ENCODE measurements around the gene DAGLA.

DAGLA gene

GRCh38 chr11:61771195-61771894 is 91.2 kb downstream of the DAGLA start:
- H3K9ac ChIP-seq (ENCODE audit: low read depth in 1 of 2, low read length in 2 of 2): no peak overlapping the region
- H3K4me1 ChIP-seq (ENCODE audit: control insufficient read depth in 1 of 2, insufficient read depth in 2 of 2, low read length in 2 of 2): peaks cover 12 to 28% of the 10 kb centered on the region in 2 donors
- peaks cover 0 to 12% of the 10 kb centered on the region in 2 donors for H3K36me3 ChIP-seq (ENCODE audit: control insufficient read depth in 1 of 2, insufficient read depth in 2 of 2, low read length in 2 of 2)
- H3K27ac ChIP-seq (ENCODE audit: low read depth, low read length): no peak overlapping the region
- no peak overlapping the region for H3K4me3 ChIP-seq (ENCODE audit: low read depth in 1 of 2, low read length in 2 of 2)
- no peaks in the 10 kb centered on the region for H3K9me3 ChIP-seq (ENCODE audit: control insufficient read depth in 1 of 2, low read length in 2 of 2)
- H3K27me3 ChIP-seq (ENCODE audit: control insufficient read depth in 1 of 2, insufficient read depth in 2 of 2, low read length in 2 of 2): no peaks in the 10 kb centered on the region

- Histone ChIP-seq H3K27me3 (ENCODE audit: control insufficient read depth in 1 of 2, insufficient read depth in 2 of 2, low read length in 2 of 2) (no peaks in the 10 kb centered on the region), H3K27ac (ENCODE audit: low read depth, low read length) (no peak overlapping the region), H3K4me1 (ENCODE audit: control insufficient read depth in 1 of 2, insufficient read depth in 2 of 2, low read length in 2 of 2) (peaks cover 12 to 25% of the 10 kb centered on the region in 2 donors), H3K36me3 (ENCODE audit: control insufficient read depth in 1 of 2, insufficient read depth in 2 of 2, low read length in 2 of 2) (peaks cover 3 to 8% of the 10 kb centered on the region in 2 donors), H3K4me3 (ENCODE audit: low read depth in 1 of 2, low read length in 2 of 2) (no peak overlapping the region), H3K9me3 (ENCODE audit: control insufficient read depth in 1 of 2, low read length in 2 of 2) (no peaks in the 10 kb centered on the region), H3K9ac (ENCODE audit: low read depth in 1 of 2, low read length in 2 of 2) (no peak overlapping the region)
Measured at GRCh38 chr11:61771985-61772455, 91.8 kb downstream of the DAGLA start.

GRCh38 chr11:61773356-61773755 is 93.2 kb downstream of the DAGLA start:
- H3K36me3 ChIP-seq (ENCODE audit: control insufficient read depth in 1 of 2, insufficient read depth in 2 of 2, low read length in 2 of 2): peaks cover 13 to 18% of the 10 kb centered on the region in 2 donors
- no peaks in the 10 kb centered on the region for H3K9me3 ChIP-seq (ENCODE audit: control insufficient read depth in 1 of 2, low read length in 2 of 2)
- no peak overlapping the region for H3K27ac ChIP-seq (ENCODE audit: low read depth, low read length)
- no peak overlapping the region for H3K4me3 ChIP-seq (ENCODE audit: low read depth in 1 of 2, low read length in 2 of 2)
- H3K9ac ChIP-seq (ENCODE audit: low read depth in 1 of 2, low read length in 2 of 2): no peak overlapping the region
- no peaks in the 10 kb centered on the region for H3K27me3 ChIP-seq (ENCODE audit: control insufficient read depth in 1 of 2, insufficient read depth in 2 of 2, low read length in 2 of 2)
- peaks cover 9 to 19% of the 10 kb centered on the region in 2 donors for H3K4me1 ChIP-seq (ENCODE audit: control insufficient read depth in 1 of 2, insufficient read depth in 2 of 2, low read length in 2 of 2)

- Histone ChIP-seq H3K27me3 (ENCODE audit: control insufficient read depth in 1 of 2, insufficient read depth in 2 of 2, low read length in 2 of 2) (no peaks in the 10 kb centered on the region), H3K9ac (ENCODE audit: low read depth in 1 of 2, low read length in 2 of 2) (no peak overlapping the region), H3K9me3 (ENCODE audit: control insufficient read depth in 1 of 2, low read length in 2 of 2) (no peaks in the 10 kb centered on the region), H3K36me3 (ENCODE audit: control insufficient read depth in 1 of 2, insufficient read depth in 2 of 2, low read length in 2 of 2) (peaks cover 17 to 22% of the 10 kb centered on the region in 2 donors), H3K4me3 (ENCODE audit: low read depth in 1 of 2, low read length in 2 of 2) (no peak overlapping the region), H3K27ac (ENCODE audit: low read depth, low read length) (no peak overlapping the region), H3K4me1 (ENCODE audit: control insufficient read depth in 1 of 2, insufficient read depth in 2 of 2, low read length in 2 of 2) (peaks cover 5 to 17% of the 10 kb centered on the region in 2 donors)
Measured at GRCh38 chr11:61773809-61774208, 93.6 kb downstream of the DAGLA start.

- Histone ChIP-seq H3K9me3 (ENCODE audit: control insufficient read depth in 1 of 2, low read length in 2 of 2) (no peaks in the 10 kb centered on the region), H3K27ac (ENCODE audit: low read depth, low read length) (no peak overlapping the region), H3K9ac (ENCODE audit: low read depth in 1 of 2, low read length in 2 of 2) (no peak overlapping the region), H3K36me3 (ENCODE audit: control insufficient read depth in 1 of 2, insufficient read depth in 2 of 2, low read length in 2 of 2) (peaks cover 17 to 27% of the 10 kb centered on the region in 2 donors), H3K27me3 (ENCODE audit: control insufficient read depth in 1 of 2, insufficient read depth in 2 of 2, low read length in 2 of 2) (no peaks in the 10 kb centered on the region), H3K4me1 (ENCODE audit: control insufficient read depth in 1 of 2, insufficient read depth in 2 of 2, low read length in 2 of 2) (peaks cover 5 to 14% of the 10 kb centered on the region in 2 donors), H3K4me3 (ENCODE audit: low read depth in 1 of 2, low read length in 2 of 2) (no peak overlapping the region)
Measured at GRCh38 chr11:61774411-61774810, 94.2 kb downstream of the DAGLA start.

GRCh38 chr11:61775106-61775505 is 94.9 kb downstream of the DAGLA start:
- peaks cover 5 to 14% of the 10 kb centered on the region in 2 donors for H3K4me1 ChIP-seq (ENCODE audit: control insufficient read depth in 1 of 2, insufficient read depth in 2 of 2, low read length in 2 of 2)
- H3K4me3 ChIP-seq (ENCODE audit: low read depth in 1 of 2, low read length in 2 of 2): no peak overlapping the region
- no peaks in the 10 kb centered on the region for H3K27me3 ChIP-seq (ENCODE audit: control insufficient read depth in 1 of 2, insufficient read depth in 2 of 2, low read length in 2 of 2)
- no peak overlapping the region for H3K27ac ChIP-seq (ENCODE audit: low read depth, low read length)
- no peak overlapping the region for H3K9ac ChIP-seq (ENCODE audit: low read depth in 1 of 2, low read length in 2 of 2)
- H3K36me3 ChIP-seq (ENCODE audit: control insufficient read depth in 1 of 2, insufficient read depth in 2 of 2, low read length in 2 of 2): peaks cover 17 to 33% of the 10 kb centered on the region in 2 donors
- H3K9me3 ChIP-seq (ENCODE audit: control insufficient read depth in 1 of 2, low read length in 2 of 2): no peaks in the 10 kb centered on the region

- Histone ChIP-seq H3K4me1 (ENCODE audit: control insufficient read depth in 1 of 2, insufficient read depth in 2 of 2, low read length in 2 of 2) (peaks cover 5 to 14% of the 10 kb centered on the region in 2 donors), H3K9ac (ENCODE audit: low read depth in 1 of 2, low read length in 2 of 2) (no peak overlapping the region)
Measured at GRCh38 chr11:61775606-61776554, 95.7 kb downstream of the DAGLA start.

GRCh38 chr11:61776561-61777075 is 96.4 kb downstream of the DAGLA start:
- no peaks in the 10 kb centered on the region for H3K27me3 ChIP-seq (ENCODE audit: control insufficient read depth in 1 of 2, insufficient read depth in 2 of 2, low read length in 2 of 2)
- peaks cover 17 to 43% of the 10 kb centered on the region in 2 donors for H3K36me3 ChIP-seq (ENCODE audit: control insufficient read depth in 1 of 2, insufficient read depth in 2 of 2, low read length in 2 of 2)
- H3K9me3 ChIP-seq (ENCODE audit: control insufficient read depth in 1 of 2, low read length in 2 of 2): no peaks in the 10 kb centered on the region
- H3K4me3 ChIP-seq (ENCODE audit: low read depth in 1 of 2, low read length in 2 of 2): no peak overlapping the region
- peaks cover 5 to 14% of the 10 kb centered on the region in 2 donors for H3K4me1 ChIP-seq (ENCODE audit: control insufficient read depth in 1 of 2, insufficient read depth in 2 of 2, low read length in 2 of 2)
- no peak overlapping the region for H3K9ac ChIP-seq (ENCODE audit: low read depth in 1 of 2, low read length in 2 of 2)
- H3K27ac ChIP-seq (ENCODE audit: low read depth, low read length): no peak overlapping the region

More at GRCh38 chr11:61775606-61776554, 95.7 kb downstream of the DAGLA start:
- peaks cover 17 to 40% of the 10 kb centered on the region in 2 donors for H3K36me3 ChIP-seq (ENCODE audit: control insufficient read depth in 1 of 2, insufficient read depth in 2 of 2, low read length in 2 of 2)
- no peaks in the 10 kb centered on the region for H3K27me3 ChIP-seq (ENCODE audit: control insufficient read depth in 1 of 2, insufficient read depth in 2 of 2, low read length in 2 of 2)
- no peak overlapping the region for H3K4me3 ChIP-seq (ENCODE audit: low read depth in 1 of 2, low read length in 2 of 2)
- no peaks in the 10 kb centered on the region for H3K9me3 ChIP-seq (ENCODE audit: control insufficient read depth in 1 of 2, low read length in 2 of 2)
- no peak overlapping the region for H3K27ac ChIP-seq (ENCODE audit: low read depth, low read length)

GRCh38 chr11:61777234-61778090 is 97.3 kb downstream of the DAGLA start:
- Histone ChIP-seq H3K27ac (ENCODE audit: low read depth, low read length) (no peak overlapping the region), H3K36me3 (ENCODE audit: control insufficient read depth in 1 of 2, insufficient read depth in 2 of 2, low read length in 2 of 2) (peaks cover 17 to 49% of the 10 kb centered on the region in 2 donors), H3K4me1 (ENCODE audit: control insufficient read depth in 1 of 2, insufficient read depth in 2 of 2, low read length in 2 of 2) (peaks cover 3 to 9% of the 10 kb centered on the region in 2 donors), H3K4me3 (ENCODE audit: low read depth in 1 of 2, low read length in 2 of 2) (peak overlapping the region in 1 of 2 donors; percentile 32), H3K9ac (ENCODE audit: low read depth in 1 of 2, low read length in 2 of 2) (no peak overlapping the region), H3K27me3 (ENCODE audit: control insufficient read depth in 1 of 2, insufficient read depth in 2 of 2, low read length in 2 of 2) (no peaks in the 10 kb centered on the region), H3K9me3 (ENCODE audit: control insufficient read depth in 1 of 2, low read length in 2 of 2) (no peaks in the 10 kb centered on the region)
